Kidney tubule cell (primary cell): Measurements from ENCODE around the gene NUMB.

Experiments used
- DNase-seq: peaks from one replicate; pipeline ENCODE4 v3.0.0-alpha.2; 2018; ENCODE audit warnings: low spot score

Gene NUMB

DNA sequence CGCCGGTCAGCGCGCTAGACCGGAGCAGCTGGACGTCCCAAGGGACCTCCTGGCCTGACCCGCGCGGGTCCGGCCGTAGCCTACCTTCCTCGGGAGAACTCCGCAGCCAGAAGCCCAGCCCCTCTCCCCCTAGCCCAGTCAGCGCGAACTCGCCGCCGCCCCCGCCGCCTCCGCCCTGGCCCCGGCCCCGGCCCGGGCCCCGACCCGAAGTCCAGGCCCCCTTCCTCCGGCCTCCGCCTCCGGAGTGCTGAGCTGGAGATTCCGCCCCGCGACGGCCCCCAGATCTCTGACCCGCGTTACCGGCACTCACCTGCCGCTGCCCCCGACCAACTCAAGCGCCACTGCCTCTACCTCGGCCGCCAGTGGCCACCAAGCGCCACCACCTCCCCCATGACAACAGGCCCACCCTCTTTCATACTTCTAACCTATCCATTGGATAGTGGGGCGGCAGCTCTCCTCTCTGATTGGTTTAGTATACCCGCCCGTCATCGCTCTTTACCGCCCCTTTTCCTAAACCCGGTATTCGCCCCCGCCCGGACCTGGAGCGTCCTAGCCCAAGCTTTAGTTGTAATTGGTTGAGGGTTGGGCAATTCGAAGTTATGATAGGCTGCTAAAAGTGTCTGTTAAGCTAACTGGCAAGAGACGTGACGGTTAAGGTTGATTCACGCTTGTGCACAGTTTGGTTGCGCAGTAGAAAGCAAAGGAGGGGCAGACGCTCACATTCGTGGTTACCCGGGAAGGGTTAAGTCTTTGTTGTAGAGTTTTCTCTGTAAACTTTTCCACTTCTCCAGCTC is at the start of gene NUMB:
NUMB (minus strand) TSS at position 364 of the 794 bp plus-strand sequence. CDS start 102,795 bp downstream, outside the sequence.
- DNase-seq, result peak; percentile 100

GRCh38 chr14:73503648-73504047 is 45.3 kb upstream of the NUMB start:
- DNase-seq, result no peak

GRCh38 chr14:73502017-73502619 is 43.8 kb upstream of the NUMB start:
- DNase-seq, result no peak

DNA sequence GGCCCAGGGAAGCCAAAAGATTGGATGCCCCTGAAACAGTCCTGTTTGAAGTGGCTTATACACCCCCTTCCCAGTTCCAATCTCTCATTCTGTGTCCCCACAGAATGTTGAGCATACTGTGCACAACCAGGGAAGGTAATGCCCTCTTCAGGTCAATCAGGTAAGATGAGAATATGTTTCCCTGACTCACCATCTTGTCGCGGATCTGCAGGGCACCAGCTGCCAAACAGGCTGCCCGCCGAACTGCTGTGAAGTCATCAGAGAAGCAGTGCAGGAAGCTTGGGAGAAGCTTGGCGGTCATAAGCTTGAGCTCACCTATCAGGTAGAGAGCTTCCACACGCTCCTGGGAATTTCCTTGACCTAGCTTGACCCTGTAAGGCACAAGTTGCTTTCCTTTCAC is 42.0 kb upstream of the NUMB start:
- peak; percentile 48 for DNase-seq

DNA sequence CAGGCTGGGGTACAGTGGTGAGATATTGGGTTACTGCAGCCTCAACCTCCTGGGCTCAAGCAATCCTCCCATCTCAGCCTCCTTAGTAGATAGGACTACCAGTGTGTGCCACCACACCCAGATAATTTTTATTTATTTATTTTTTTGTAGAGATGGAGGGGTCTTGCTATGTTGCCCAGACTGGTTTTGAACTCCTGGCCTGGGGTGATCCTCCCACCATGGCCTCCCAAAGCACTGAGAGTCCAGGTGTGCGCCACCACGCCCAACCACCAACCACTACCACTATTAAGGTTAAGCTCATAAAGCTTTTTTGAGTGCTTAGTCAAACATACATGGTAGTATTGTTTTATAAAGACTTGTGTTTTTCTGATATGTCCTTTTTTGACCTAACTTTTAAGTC is 36.2 kb upstream of the NUMB start:
- no peak for DNase-seq

- no peak for DNase-seq
These were observed 34.3 kb upstream of the NUMB start for GRCh38 chr14:73492670-73493069.

DNA sequence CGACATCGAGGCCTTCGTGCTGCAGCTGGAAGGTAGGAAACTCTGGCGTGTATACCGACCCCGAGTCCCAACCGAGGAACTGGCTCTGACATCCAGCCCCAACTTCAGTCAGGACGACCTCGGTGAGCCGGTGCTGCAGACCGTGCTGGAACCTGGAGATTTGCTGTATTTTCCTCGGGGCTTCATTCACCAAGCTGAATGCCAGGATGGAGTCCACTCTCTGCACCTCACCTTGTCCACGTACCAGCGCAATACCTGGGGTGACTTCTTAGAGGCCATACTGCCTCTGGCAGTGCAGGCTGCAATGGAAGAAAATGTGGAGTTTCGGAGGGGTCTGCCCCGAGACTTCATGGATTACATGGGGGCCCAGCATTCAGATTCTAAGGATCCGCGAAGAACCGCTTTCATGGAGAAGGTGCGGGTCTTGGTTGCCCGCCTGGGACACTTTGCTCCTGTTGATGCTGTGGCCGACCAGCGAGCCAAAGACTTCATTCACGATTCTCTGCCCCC is 33.8 kb upstream of the NUMB start:
- no peak for DNase-seq

DNA sequence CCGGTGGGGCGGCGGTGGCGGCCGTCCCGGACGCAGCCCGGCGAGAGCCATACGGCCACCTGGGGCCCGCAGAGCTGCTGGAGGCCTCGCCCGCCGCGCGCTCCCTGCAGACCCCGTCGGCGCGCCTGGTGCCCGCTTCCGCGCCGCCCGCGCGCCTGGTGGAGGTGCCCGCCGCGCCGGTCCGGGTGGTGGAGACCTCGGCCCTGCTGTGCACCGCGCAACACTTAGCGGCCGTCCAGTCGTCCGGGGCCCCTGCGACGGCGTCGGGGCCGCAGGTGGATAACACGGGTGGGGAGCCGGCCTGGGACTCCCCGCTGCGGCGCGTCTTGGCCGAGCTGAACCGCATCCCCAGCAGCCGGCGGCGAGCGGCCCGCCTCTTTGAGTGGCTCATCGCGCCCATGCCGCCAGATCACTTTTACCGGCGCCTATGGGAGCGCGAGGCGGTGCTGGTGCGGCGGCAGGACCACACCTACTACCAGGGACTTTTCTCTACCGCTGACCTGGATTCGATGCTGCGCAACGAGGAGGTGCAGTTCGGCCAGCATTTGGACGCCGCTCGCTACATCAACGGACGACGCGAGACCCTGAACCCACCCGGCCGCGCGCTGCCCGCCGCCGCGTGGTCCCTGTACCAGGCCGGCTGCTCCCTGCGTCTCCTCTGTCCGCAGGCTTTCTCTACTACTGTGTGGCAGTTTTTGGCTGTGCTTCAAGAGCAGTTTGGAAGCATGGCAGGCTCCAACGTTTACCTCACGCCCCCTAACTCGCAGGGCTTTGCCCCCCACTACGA is 33.1 kb upstream of the NUMB start:
- peak; percentile 83 for DNase-seq

DNA sequence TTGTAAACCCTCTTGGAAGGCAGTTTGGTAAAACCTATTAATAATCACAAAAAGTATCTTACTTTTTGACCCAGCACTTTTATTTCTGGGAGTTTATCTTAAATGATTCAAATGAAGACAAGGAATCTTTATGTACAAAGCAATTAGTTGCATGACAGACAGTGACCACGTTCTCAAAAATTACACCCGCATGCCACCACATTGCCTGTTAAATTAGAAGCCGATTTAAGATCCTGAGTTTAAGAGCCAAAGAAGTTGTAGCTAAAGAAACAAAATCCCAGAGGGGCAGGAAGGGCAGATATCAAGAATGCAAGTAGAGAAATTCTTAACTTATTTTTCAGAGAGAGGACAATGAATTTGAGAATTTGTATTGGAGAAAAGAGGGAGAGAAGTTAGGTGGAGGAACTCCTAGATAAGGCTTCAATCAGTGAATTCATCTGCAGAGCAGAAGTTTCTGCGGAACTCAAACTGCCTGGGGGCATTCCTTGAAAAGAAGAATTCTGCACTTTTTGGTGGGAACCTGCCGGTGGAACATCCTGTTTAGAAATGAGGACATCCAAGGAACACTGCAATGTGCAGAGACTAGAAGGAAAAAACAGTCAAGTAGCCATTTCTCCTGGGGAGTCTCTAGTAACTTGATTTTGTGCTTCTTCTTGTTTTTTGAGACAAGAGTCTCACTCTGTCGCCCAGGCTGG is 31.3 kb upstream of the NUMB start:
- no peak for DNase-seq

GRCh38 chr14:73478684-73479083 is 20.3 kb upstream of the NUMB start:
- DNase-seq, result no peak

- no peak for DNase-seq
These were observed 19.4 kb upstream of the NUMB start for GRCh38 chr14:73477618-73478266.

DNA sequence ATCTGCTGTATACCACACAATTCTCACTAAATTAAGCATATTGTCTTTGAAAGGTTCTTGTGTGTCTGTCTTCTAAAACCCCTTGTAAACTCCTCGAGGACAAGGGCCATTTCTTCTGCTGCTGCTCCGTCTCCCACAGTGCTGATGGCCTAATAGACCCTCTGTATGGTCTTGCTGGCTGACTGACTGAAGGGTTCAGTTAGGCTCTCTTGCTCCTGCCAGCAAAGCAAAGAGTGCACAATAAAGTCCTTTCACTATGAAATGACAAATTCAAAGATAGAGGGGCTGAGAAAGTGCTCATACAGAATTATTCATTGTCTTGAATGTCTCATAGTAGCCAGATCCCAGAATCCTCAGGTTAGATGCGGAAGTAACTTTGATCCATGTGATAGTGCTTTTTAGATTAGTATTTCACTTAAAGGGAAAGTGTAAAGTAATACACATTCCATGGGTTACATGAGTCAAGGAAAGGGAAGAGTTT is 18.1 kb upstream of the NUMB start:
- DNase-seq, result no peak

- no peak for DNase-seq
These were observed 16.6 kb upstream of the NUMB start for GRCh38 chr14:73474952-73475351.

GRCh38 chr14:73472185-73473114 is 14.1 kb upstream of the NUMB start:
- DNase-seq, result peak; percentile 73

DNA sequence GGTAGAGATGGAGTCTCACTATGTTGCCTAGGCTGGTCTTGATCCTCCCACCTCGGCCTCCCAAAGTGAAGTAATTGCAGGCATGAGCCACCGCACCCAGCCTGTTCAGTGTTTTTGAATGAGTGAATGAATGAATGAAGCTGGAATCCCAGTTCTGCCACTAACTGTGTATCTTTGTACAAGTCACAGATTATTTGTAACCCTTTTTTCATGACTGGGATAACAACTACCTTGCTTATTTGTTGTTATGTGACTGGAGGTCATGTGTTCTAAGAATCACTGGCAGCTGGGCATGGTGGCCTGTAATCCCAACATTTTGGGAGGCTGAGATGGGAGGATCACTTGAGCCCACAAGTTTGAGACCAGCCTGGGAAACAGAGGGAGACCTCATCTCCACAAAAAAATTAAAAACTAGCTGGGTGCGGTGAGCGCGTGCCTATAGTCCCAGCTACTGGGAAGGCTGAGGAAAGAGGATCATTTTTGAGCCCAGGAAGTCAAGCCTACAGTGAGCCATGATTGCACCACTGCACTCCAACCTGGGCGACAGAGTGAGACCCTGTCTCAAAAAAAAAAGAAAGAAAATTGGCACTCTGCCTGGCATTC is 13.3 kb upstream of the NUMB start:
- DNase-seq, result no peak

GRCh38 chr14:73468828-73469375 is 10.6 kb upstream of the NUMB start:
- no peak for DNase-seq

DNA sequence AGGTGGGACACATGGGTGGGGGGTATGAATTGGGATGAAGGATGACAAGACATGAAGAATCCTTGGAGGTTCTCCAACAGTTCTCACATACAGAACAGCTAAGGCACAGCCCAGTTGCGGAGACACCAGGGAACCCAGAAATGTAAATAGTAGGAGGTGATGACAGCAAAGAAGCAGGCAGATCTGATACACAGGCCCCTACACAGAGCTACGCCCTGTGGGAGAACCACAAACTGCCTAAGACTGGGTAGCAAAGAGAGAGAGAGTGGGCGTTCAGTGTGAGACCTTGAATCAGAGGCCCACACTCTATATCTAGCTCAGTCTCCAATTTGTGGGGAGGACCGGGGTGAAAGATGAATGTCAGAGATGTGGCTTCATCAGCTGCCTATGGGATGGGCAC is 9.5 kb upstream of the NUMB start:
- DNase-seq, result no peak

- no peak for DNase-seq
These were observed 9.0 kb upstream of the NUMB start for GRCh38 chr14:73467377-73467776.

DNA sequence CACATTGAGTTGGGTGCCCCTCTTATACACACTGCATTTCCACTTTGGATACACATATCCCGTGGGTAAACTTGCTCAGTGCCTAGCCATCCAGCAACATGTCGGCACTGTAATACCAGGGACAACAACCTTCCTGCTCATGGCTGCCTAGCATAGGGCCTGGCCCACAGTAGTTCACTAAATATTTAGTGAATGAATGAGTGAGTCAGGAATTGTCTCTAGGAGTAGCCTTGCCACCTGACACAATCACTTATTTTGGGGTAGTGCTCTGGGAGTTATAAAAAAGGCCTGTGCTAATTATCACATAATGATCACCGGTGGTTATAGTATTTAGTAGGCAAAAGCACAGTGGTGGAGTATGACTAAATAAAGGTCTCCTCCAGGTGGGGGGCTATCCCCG is 8.5 kb upstream of the NUMB start:
- no peak for DNase-seq
